ENCODE results near the gene POLG2. TPM values are rescaled to one million over a fixed set of nuclear protein-coding genes. Genes with fewer than 3 reads are reported as not detected.

The POLG2 gene
- total and polyA plus RNA-seq, 2 of the 8 experiments (the other 6 are each of a cell fraction or from before 2014, with no cell fraction given) = 9.7 to 34.3 TPM

- Histone ChIP-seq H3K18ac (ENCODE audit: extremely low read depth, low read length) (no peak overlapping the region), H3K4ac (replicated peaks; ENCODE audit: insufficient read length, low read depth, low read length) (no peak overlapping the region), H2BK120ac (replicated peaks; ENCODE audit: low read depth, low read length) (no peak overlapping the region), H3K79me1 (ENCODE audit: low read depth, low read length) (no peaks in the 10 kb centered on the region), H3K56ac (replicated peaks; ENCODE audit: insufficient read length, low read depth, low read length) (no peak overlapping the region), H3K9ac (replicated peaks in 1 of 4; ENCODE audit: extremely low read depth in 1 of 4, low read depth in 3 of 4, low read length in 3 of 4) (no peak overlapping the region), H2BK5ac (ENCODE audit: low read depth, low read length) (no peak overlapping the region), H4K5ac (ENCODE audit: insufficient read length, low read depth, low read length) (no peak overlapping the region), H3K4me1 (replicated peaks in 1 of 4; ENCODE audit: control insufficient read depth in 3 of 4, insufficient read depth in 4 of 4, low read length in 3 of 4) (peaks cover 0 to 5% (median 0%) of the 10 kb centered on the region in 4 experiments; a peak in 3 of 7 replicates), H2BK12ac (ENCODE audit: low read depth, low read length) (no peak overlapping the region), H3K27ac (ENCODE audit: low read depth, low read length) (no peak overlapping the region), H3K9me3 (ENCODE audit: insufficient read depth in 2 of 2, low read depth in 1 of 2, low read length in 1 of 2) (no peaks in the 10 kb centered on the region), H3K14ac (ENCODE audit: insufficient read length) (no peak overlapping the region), H4K20me1 (replicated peaks in 1 of 2; ENCODE audit: control insufficient read depth in 1 of 2, insufficient read depth in 2 of 2, low read length in 2 of 2) (no peaks in the 10 kb centered on the region), H2AK5ac (ENCODE audit: low read depth, low read length) (no peak overlapping the region), H3K4me3 (ENCODE audit: extremely low read depth in 1 of 4, insufficient read depth in 2 of 4, low read depth in 3 of 4, low read length in 4 of 4) (no peak overlapping the region), H3K27me3 (replicated peaks in 1 of 4; ENCODE audit: control insufficient read depth in 3 of 4, extremely low read depth in 1 of 4, insufficient read depth in 3 of 4, low read length in 3 of 4) (no peaks in the 10 kb centered on the region), H3K23ac (ENCODE audit: insufficient read length) (no peak overlapping the region), H2AFZ (ENCODE audit: low read length) (no peak overlapping the region), H3K23me2 (ENCODE audit: low read depth, low read length) (no peaks in the 10 kb centered on the region), H4K91ac (replicated peaks; ENCODE audit: insufficient read length, low read length) (no peak overlapping the region), H2BK20ac (ENCODE audit: low read length) (0 out of 2 replicates have a peak overlapping the region, but pooled peaks have one; percentile 43), H4K8ac (ENCODE audit: extremely low read depth, insufficient read depth, low read length) (no peak overlapping the region; the same call in 1 of the 2 replicates), H3K36me3 (ENCODE audit: control insufficient read depth in 2 of 4, insufficient read depth in 4 of 4, low read length in 3 of 4) (no peaks in the 10 kb centered on the region), H3K79me2 (ENCODE audit: control insufficient read depth in 1 of 2, insufficient read depth in 2 of 2, low read length in 2 of 2) (no peaks in the 10 kb centered on the region), H3K4me2 (ENCODE audit: insufficient read depth in 1 of 2, low read depth in 2 of 2, low read length in 2 of 2) (no peak overlapping the region), H2BK15ac (ENCODE audit: low read length) (no peak overlapping the region)
- CTCF ChIA-PET (ENCODE audit: partially characterized antibody) = interaction anchor here (1.9 kb wide), 1 partner anchor 20 kb away, joined by 12 read pairs; no protein-coding TSS in a partner anchor
- POLR2A ChIA-PET (ENCODE audit: partially characterized antibody) = interaction anchor here (0.7 kb wide), 1 partner anchor 190 kb away, joined by 3 read pairs; no protein-coding TSS in a partner anchor
- WGBS, 2 experiments (ENCODE audit: extremely low coverage in 1 of 2, insufficient coverage in 1 of 2, insufficient read length in 1 of 2, insufficient replicate concordance in 2 of 2, low coverage in 1 of 2, low lambda C conversion rate in 2 of 2, missing lambda C conversion rate in 1 of 2) = 79% methylated on average over 3 of the region's 3 CpGs; no CpG with 5 or more reads in 1 of the 2 experiments
- DNase-seq (ENCODE audit: low read depth in 1 of 2, low spot score in 2 of 2) = no peak
- no peak for FAIRE-seq
- TF ChIP-seq SP1 (IDR thresholded peaks at IDR 0.05; ENCODE audit: low read depth, low read length) (no peak), EP300 (IDR thresholded peaks at IDR 0.05; ENCODE audit: borderline replicate concordance in 1 of 2, low read depth in 2 of 2, low read length in 2 of 2) (no peak), CBX5 (IDR thresholded peaks at IDR 0.05; ENCODE audit: low read depth, low read length) (no peak), ATF2 (IDR thresholded peaks at IDR 0.05; ENCODE audit: low read length) (no peak), JUND (IDR thresholded peaks at IDR 0.05; ENCODE audit: low read length) (no peak), EGR1 (IDR thresholded peaks at IDR 0.05; ENCODE audit: borderline replicate concordance, low read depth, low read length) (no peak), CTCF (IDR thresholded peaks at IDR 0.05; ENCODE audit: control extremely low read depth in 1 of 3, insufficient read depth in 1 of 3, low read depth in 1 of 3, low read length in 3 of 3) (no peak), SIX5 (IDR thresholded peaks at IDR 0.05; ENCODE audit: low read depth, low read length) (no peak), SIN3A (conservative IDR thresholded peaks at IDR 0.05 in 1 of 2, IDR thresholded peaks at IDR 0.05 in 1 of 2; ENCODE audit: low read depth in 1 of 2, low read length in 2 of 2) (no peak)
These were observed 25.4 kb downstream of the POLG2 start for GRCh38 chr17:64471440-64471839.
